Fibroblast of peridontal ligament (primary cell): ENCODE results near the gene SDHA.
"Not testable (repeated sequence)": the region's sequence is repeated elsewhere in the genome, so short reads cannot be mapped to it uniquely, and the experiment has no call there.

ENCODE experiments used
- DNase-seq: peaks from one replicate; pipeline ENCODE4 v3.0.0-alpha.2; 2010; ENCODE audit errors: extremely low read depth

Gene SDHA

GRCh38 chr5:198516-199196 lies 19.5 kb upstream of the SDHA start:
- DNase-seq: no peak

- DNase-seq: no peak
Observed at GRCh38 chr5:199197-199949, 18.7 kb upstream of the SDHA start.

GRCh38 chr5:199950-200645 lies 18.0 kb upstream of the SDHA start:
- no peak for DNase-seq

GRCh38 chr5:200985-201384 lies 17.1 kb upstream of the SDHA start:
- DNase-seq: no peak

- DNase-seq: no peak
Observed at GRCh38 chr5:201672-202071, 16.4 kb upstream of the SDHA start.

GRCh38 chr5:203246-203930 lies 14.7 kb upstream of the SDHA start:
- DNase-seq: no peak

GRCh38 chr5:204001-204400 lies 14.1 kb upstream of the SDHA start:
- DNase-seq: no peak

GRCh38 chr5:204462-204861 lies 13.7 kb upstream of the SDHA start:
- DNase-seq: no peak

- DNase-seq: no peak
Observed at GRCh38 chr5:204966-205670, 13.0 kb upstream of the SDHA start.

- no peak for DNase-seq
Observed at GRCh38 chr5:206406-206805, 11.7 kb upstream of the SDHA start.

GRCh38 chr5:206927-207536 lies 11.1 kb upstream of the SDHA start:
- no peak for DNase-seq

- peak; percentile 41 for DNase-seq
Observed at GRCh38 chr5:207599-207998, 10.5 kb upstream of the SDHA start.

- no peak for DNase-seq
Observed at GRCh38 chr5:208449-209114, 9.5 kb upstream of the SDHA start.

GRCh38 chr5:213803-214395 lies 4.2 kb upstream of the SDHA start:
- no peak for DNase-seq

GRCh38 chr5:215256-215655 lies 2.9 kb upstream of the SDHA start:
- peak; percentile 23 for DNase-seq

- DNase-seq: not testable (repeated sequence)
Observed at GRCh38 chr5:216076-216475, 2.0 kb upstream of the SDHA start.

GRCh38 chr5:218457-219291 lies 554 bp downstream of the SDHA start:
- peak; percentile 30 for DNase-seq

GRCh38 chr5:219460-219863 lies 1.3 kb downstream of the SDHA start:
- DNase-seq: peak; percentile 57

GRCh38 chr5:219991-220390 lies 1.9 kb downstream of the SDHA start:
- DNase-seq: peak; percentile 64
